Stimulated activated CD4-positive, alpha-beta T cell treated with anti-CD3 and anti-CD28 coated beads, Interleukin-4, amount 100 ng/mL, for 1 hour (primary cell): ENCODE measurements around the gene FOXJ1.

Source experiments
- DNase-seq: peaks from one replicate; pipeline ENCODE4 v3.0.0-alpha.2; 2020

FOXJ1 gene

DNA sequence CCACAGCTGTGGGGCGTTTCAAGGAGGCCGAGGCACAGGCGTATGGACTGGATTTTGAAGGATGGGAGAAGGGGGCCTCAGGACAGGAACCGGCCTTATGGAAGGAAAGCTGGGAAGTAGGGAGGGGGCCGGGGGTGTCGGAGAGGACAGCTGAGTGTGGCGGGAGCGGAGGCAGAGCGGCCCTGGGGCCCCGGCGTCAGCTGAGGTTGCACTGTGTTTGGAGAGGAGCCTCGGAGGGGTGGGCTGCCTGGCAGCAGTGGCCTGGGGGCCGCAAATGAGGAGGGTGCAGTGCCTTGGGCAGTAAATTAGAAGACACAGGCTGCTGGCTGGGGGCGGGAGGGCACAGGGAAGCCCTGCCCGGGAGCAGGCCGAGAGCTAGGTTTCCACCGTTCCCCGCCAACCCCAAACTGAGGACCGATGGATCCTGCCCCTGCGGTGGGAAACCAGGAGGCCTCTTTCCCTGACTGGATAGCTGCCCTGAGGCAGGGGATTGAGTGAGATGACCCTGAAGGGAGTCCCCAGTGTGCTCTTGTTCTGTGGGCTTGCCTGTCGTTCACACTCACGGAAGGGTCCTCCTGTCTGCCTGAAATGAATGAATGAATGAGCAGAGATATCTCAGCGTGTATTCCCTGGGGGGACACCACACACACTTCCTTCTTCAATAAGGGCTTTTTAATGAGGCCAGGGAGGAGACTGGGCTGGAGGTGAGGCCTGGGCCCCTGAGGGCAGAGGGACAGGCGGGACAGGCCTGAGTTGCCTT lies 18.4 kb downstream of the FOXJ1 start:
- no peak for DNase-seq

DNA sequence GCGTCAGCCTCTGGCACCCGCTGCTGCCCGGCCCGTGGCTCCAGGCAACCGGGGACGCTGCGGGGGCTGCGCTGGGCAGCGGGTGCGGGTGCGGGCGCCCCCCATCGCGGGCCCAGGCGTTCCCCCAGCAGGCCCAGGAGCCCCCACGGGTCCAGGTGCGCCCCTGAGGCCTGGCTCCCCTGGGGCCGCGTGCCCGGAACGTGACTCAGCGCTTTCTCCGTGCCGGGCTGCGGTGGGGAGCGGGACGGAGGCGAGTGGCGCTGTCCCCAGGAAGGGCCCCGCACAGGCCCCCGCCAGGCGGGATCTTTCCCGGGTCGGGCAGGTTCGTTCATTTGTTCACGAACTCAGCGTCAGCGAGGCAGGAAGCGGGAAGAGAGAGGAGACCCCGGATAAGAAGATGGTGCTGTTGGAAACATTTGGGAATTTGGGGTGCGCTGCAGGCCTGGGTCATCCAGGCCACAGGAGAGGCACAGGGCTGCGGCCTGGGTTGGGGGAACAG lies 19.1 kb downstream of the FOXJ1 start:
- DNase-seq, result peak; percentile 33

DNA sequence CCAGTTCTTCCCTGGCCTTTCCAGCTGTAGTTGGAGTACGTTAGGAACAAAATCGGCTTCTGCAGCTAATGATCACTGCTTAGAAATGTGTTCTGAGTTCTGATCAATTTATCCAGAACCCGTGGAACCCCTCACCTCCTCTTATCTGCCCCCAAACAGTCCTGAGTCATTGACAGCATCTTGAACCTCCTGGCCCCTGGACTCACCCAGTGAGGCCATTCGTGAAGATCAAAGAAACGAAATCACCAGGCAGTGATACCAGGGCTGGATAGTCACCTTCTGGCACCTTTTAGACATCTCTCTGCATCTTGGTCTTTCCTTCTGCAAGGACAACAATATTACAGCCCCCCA lies 20.4 kb downstream of the FOXJ1 start:
- DNase-seq, result no peak

DNA sequence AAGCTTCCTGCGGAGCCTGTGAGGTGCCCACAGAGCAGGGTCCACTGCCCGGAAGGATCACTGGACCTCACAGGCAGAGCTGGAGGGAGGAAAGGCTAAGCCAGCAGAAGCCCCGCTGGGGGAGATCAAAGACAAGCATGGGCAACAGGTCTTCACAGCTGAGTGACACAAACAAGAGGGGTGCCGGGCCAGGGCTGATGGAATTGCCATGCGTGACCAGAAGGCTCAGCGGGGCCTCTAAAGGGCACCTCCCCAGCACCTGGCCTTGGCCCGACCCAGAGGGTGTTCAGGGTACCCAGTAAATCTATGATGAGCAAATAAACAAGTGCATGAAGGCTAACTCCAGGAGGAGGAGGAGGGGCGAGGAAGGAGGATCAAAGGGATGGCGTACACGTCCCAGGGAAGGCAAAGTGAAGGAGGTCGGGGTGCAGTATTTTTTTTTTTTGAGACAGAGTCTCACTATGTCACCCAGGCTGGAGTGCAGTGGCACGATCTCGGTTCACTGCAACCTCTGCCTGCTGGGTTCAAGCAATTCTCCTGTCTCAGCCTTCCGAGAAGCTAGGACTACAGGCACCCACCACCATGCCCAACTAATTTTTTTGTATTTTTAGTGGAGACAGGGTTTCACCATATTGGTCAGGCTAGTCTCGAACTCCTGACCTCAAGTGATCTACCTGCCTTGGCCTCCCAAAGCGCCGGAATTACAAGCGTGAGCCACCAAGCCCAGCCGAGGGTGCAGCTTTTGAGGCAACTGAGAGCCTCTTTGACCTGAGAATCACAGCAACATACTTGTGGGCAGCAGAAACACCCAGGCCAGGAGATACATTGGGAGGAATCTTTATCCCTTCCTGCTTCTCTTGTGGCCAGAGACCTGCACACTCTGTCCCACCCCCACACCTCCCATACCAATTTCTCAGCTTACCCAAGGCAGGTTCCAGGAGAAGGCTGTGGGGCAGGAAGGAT lies 21.4 kb downstream of the FOXJ1 start:
- no peak for DNase-seq

DNA sequence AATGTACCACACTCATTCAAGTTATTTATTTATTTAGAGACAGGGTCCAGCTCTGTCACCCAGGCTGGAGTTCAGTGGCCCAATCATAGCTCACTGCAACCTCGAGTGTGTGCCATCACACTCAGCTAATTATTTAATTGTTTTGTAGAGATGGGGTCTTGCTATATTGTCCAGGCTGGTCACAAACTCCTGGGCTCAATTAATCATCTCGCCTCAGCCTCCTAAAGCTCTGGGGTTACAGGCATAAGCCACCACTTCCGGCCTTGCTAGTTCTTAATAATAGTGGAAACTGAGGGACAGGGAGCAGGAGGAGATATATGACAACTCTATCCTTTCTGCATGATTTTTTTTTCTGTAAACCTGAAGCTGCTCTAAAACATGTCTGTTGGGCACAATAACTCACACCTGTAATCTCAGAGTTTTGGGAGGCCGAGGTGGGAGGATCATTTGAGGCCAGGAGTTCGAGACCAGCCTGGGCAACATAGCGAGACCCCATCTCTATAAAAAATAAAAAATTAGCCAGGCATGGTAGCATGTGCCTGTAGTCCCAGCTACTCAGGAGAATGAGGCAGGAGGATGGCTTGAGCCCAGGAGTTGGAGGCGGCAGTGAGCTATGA lies 25.8 kb downstream of the FOXJ1 start:
- DNase-seq, result no peak

DNA sequence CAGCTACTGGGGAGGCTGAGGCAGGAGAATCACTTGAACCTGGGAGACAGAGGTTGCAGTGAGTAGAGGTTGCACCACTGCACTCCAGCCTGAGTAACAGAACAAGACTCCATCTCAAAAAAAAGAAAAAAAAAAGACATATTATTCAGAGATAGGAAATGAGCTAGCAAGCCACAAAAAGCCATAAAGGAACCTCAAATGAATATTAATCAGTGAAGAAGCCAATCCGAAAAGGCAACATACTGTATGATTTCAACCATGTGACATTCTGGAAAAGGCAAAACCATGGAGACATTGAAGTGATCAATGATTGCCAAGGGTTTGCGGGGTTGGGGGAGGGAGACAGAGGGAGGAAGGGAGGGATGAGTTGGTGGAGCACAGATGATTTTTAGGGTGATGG lies 29.1 kb downstream of the FOXJ1 start:
- no peak for DNase-seq

DNA sequence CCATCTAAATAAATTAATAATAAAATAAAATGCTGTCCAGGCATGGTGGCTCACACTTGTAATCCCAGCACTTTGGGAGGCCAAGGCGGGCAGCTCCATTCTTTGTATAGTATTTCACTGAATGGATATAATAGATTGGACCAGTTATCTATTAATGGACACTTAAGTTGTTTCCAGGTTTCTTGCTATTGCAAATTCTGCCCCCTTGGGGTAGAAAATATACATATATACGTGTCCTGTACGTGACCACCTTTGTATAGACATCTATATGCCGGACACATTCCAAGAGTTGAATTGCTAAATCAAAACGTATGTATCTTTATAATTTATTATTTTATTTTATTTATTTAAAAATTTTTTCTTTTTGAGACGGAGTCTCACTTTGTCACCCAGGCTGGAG lies 33.5 kb downstream of the FOXJ1 start:
- no peak for DNase-seq

DNA sequence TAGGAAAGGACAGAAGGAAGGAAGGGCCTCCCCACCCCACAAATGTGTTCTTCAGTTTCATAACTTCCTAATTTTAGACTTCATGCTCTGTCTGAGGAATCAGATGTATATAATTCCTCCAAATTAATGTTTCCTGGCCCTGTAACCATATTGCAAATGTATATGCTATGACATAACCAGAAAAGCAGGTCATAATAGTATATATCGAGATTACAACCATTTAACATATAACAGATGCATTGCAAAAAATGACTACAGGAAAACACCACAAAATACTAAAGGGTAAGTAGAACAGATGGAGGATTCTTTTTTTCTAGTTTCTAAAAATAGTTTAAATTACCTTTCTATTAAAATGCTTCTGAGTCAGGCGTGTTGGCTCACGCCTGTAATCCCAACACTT lies 34.3 kb downstream of the FOXJ1 start:
- DNase-seq, result no peak

DNA sequence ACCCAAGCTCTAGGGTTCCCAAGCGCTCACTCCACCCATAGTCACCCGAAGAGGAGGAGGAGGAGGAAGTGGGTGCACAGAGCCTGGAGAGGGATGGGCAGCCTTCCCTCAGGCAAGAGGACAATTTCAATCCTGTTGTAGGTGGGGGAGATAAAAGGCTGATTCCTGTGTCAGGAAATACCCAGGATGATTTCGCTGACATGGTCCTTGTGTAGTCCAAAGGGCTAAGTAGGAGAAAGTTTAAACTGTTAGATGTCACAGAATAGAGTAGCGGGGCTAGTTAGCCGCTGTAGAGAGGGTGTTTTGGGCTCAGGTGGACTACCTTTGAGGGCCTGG lies 36.2 kb downstream of the FOXJ1 start:
- no peak for DNase-seq

DNA sequence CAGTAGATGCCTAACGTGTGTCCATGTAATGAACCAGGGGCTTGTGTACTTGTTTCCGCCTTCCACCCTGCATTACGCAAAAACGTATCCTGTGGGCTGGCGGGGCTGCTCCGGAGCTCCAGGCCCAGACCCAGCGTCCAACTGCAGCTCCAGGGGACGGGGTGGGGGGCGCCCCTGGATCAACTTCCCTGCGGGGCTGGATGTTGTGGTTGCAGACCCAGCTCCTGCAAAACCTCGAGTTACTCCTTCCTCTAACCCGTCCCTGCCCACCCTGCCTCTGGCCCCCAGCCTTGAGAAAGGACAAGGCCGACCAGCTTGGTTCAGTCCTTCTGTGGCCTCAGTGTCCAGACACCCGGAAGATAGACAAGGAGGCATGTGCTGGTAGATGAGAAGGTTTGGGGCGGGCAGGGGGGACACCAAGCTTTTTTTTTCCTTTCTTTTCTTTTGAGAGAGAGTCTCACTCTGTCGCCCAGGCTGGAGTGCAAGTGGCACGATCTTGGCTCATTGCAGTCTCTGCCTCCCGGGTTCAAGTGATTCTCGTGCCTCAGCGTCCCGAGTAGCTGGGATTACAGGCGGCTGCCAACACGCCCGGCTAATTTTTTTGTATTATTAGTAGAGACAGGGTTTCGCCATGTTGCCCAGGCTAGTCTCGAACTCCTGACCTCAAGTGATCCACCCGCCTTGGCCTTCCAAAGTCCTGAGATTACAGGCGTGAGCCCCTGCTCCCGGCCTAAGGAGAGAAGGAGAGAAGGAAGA lies 36.7 kb downstream of the FOXJ1 start:
- DNase-seq, result no peak

DNA sequence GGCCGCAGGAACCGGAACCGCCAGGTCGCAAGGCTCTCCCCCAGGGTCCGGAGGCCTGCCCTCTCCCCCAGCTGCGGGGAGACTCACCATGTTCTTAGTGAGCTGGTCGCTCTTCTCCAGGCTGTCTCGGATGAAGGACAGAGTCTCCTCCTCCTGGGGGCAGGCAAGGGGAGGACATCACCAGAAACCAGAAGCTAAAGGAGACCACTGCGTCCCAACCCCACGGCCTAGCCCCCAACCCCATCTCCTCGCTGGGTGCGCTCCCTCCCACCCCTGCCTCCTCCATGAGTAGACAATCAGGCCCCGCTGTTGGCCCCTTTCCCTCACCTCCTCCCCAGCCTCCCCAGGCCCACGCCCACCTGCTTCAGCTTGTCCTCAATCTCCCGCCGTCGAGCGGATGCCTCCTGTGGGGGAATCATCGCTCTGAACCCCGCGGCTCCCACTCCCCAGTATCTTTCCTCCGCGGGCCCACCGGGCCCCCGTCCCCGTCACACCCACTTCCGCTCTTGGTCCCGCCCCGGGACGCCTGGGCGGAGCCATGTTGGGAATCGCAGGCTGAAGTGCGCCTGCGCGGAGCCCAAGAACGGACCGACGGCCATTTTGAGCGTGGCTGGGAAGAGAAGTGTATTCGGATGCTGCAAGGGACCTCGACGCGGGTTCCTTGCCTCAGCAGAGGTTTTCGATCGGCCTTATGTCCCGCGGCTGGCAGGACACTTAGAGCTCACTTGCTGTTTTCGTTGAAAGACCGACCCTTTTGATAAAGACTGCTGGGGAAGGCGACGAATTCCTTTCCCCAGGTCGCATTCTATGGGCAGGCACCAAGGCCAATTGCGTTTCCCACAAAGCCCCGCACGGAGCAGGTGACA lies 37.5 kb downstream of the FOXJ1 start, which contains the start of gene EXOC7:
TSS of gene EXOC7 (minus strand) at position 514 of the 866 bp plus-strand sequence. CDS start at position 419, 95 bp downstream.
- DNase-seq, result peak; percentile 92

DNA sequence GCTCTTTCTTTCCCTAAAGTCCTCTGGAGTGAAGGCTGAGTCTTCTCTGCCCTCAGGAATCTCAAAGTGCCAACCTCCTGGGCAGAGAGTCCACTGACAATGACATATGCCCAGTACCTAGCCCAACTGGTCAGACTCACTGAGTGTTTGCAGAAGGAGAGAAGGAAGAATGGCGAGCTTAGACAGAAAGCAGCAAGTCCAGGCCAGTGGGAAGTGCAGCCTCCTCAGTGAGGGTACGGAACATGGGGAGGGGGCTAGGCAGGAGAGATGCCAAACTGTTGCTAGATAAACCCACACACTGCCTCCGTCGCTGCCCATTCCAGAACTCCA lies 38.1 kb downstream of the FOXJ1 start:
- no peak for DNase-seq

DNA sequence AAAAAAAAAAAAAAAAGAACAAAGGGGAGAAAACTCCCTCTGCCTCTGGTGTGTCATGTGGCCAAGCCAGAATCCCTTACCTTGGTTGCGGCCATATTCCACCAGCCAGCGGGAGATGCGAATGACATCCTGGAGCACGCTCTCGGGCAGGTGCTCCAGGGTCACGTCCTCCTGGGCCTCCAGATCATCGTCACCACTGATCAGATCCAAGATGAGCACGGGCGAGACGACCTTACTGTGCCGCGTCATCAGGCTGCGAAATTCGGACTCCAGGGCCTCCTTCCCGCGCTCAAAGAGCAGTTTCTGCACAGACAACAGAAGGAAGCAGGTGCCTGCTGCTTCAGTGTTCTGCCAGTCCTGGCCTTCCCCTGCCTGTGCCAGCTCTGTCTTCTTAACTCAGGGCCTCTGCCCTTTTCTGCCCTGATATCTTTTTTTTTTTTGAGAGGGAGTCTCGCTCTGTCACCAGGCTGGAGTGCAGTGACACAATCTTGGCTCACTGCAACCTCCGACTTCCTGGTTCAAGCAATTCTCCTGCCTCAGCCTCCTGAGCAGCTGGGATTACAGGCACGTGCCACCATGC lies 43.2 kb downstream of the FOXJ1 start:
- DNase-seq, result no peak

DNA sequence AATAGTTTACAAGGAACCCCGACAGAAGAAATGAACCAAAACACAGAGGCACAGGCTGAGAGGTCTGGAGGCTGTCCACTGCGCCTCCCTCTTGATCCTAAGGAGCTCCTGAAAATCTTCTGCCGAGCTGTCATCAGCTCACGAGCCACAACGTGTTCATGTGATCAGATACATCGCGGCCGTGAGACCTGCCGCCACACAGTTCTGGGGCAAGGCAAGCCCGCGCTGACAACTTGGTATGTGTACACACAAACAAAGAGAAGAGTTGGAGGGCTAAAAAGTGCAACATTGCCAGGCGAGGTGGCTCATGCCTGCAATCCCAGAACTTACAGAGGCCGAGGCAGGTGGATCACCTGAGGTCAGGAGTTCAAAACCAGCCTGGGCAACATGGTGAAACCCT lies 45.1 kb downstream of the FOXJ1 start:
- DNase-seq, result no peak

DNA sequence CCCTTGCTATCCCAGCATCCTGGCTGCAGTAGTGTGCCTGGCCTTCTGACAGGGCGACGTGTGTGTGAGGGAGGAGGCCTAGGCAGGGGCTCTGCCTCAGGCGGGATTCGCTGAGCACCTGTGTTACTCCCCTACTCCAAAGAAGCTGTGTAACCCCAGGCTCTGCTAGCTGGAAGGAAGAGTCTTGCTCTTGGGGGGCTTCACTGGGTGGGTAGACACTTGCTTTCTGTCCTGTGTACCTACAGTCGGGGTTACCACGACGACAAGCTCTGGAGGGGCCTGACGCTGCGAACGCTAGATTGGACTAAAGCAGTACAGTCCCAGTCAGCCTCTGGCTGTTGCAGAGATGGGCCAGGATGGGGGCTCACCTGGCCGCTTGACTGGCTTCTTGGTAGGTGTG lies 47.0 kb downstream of the FOXJ1 start:
- no peak for DNase-seq

DNA sequence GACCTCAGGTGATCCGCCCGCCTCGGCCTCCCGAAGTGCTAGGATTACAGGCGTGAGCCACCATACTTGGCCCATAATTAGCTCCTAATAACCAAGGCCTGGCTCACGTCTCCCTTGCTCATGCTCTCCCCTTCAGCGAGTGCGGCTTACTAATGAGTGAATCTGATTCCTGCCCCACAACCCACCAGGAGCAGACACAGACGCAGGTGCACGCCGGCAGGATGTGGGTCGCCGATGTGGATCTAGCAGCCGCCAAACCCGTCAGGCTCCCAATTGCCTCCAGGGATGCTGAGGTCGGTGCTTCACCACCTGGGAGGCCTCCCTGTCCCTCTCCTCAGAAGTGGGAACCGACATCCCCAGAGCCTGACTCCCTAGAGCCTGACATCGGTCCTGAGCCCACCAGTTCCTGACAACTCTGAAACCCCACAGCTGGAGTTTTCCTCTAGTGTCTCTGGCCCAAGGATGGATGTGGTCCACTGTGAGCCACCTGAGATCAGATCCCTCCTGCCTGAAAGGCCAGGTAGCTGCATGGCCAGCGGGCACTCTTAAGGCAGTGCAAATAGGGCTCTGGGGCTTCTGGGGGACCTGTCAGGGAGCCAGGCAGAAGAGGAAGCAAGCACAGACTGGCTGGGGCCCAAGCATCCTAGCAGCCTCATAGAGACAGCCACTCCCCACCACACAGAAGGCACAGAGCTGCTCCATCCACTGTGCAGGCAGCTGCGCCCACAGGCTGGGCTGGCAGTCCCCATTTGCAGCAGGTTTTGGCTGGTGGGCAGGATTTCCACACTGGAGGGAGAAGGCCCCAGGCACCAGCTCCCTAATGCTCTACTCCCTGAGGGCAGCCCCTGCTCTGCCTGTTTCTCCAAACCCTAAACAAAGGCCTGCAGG lies 48.3 kb downstream of the FOXJ1 start:
- DNase-seq, result no peak

DNA sequence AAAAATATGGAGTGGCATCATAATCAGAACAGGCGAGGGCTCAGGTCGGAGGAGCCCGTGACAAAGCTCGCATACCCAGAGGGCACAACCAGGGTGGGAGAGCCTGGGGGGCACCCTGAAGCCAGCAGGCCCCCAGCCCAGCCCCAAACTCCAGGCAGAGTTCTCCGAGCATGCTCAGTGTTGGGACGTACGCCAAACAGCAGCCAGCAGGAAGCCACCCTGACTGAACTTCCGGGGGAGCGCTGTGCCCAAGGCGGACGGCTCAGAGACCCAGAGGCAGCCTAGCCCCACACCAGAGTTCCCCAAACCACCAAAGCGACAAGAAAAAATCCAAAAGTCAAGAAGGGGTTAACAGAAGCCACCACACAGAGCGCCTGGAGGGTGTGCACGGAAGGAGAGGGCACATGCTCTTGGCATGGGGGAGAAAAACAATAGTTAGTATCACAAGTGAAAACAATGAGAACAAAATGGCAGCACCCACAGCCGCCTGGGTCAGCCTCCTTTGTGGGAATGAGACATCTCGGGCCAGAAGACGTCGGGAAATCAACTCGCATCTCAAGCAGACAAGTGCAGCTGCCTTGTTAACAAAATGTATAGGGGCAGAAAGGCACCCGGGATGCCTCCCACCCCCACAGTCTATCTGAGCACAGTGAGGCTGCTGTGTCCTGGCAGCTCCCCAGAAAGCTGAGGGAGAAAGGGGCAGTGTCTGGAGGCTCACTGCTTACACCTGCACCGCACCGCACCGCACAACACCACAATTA lies 49.3 kb downstream of the FOXJ1 start:
- no peak for DNase-seq

DNA sequence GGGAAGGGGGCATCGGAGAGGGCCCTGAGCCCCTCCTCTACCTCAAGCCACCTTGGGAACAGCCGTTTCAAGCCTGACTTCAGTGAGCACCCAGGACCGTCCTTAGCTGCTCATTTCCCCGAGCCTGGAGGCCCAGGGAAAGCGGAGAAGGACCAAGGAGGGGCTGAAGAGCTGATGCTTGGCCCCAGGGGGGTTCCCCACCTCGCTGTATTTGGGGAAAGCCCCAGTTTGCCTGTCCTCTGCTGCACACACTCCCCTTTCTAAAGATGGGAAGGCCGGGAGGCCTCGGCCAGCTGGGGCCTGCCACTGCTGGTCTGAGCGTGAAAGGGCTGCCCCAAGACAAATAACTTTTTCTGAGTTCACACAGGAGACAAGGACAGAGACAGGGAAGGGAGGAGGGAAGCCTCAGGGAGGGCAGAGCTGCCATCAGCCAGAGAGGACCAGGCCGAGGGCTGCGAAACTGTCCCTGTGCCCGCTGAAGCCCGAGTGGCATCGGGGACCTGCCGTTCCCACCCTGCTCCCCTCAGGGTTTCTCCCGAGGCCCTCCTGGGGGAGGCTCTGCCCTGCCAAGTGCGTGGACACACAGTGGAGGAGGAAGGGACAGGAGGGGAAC lies 50.4 kb downstream of the FOXJ1 start:
- no peak for DNase-seq
